ENCODE results near the gene IPO5. TPM values are rescaled to one million over a fixed set of nuclear protein-coding genes. Genes with fewer than 3 reads are reported as not detected.
"Not testable (repeated sequence)": the region's sequence is repeated elsewhere in the genome, so short reads cannot be mapped to it uniquely, and the experiment has no call there.

The IPO5 gene
- total RNA-seq, 1 donor from 2014 or later, result 152 TPM

DNA sequence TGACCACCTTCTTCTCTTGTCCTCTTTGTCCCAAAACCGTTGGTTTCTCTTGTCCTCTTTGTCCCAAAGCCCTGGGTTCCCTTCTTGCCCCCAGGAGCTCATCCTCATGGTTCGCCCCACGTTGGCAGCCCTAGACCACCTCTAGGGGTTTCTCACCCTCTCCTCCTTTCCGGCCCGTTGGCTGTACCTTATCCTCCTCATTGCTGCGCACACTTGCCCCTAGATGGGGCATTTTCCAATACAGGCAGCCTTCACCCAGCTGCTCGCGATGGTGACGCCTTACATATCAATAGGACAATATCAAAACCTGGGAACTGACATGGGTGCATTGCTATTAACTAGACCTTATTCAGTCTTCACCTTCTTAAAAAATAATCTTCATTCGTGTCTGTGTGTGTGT is 86.5 kb downstream of the IPO5 start:
- POLR2A ChIA-PET, result no interaction called here
- ATAC-seq (ENCODE audit: low read depth), result no peak

DNA sequence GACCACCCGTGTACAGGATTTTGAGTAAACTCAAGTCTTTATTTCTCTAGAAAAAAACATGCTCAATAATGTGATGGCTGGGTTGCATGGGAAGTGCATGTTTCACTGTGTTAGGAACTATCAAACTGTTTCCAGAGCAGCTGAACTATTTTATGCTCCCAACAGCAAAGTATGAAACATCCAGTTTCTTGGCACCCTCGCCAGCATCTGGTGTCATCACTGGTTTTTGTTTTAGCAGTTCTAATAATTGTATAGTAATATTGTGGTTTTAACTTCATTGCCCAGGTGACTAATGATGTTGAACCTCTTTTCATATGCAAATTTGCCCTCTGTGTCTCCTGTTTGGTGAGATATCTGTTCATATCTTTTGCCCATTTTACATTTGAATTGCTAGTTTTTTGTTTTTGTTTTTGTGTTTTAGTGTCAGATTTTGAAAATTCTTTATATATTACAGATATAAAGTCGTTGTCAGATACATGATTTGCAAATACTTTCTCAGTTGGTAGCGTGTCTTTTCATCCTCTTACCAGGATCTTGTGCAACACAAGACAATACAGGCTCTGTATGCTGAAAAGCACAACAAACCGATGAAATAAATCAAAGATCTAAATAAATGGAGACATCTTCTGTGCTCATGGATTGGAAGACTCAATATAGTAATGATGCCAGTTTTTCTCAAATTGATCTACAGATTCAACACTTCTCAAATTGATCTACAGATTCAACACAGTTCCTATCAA is 87.8 kb downstream of the IPO5 start:
- Mint-ChIP-seq H3K9me3 (no peaks in the 10 kb centered on the region), H3K4me1 (no peaks in the 10 kb centered on the region), H3K36me3 (ENCODE audit: low read depth) (no peaks in the 10 kb centered on the region), H3K27me3 (peaks cover 1% of the 10 kb centered on the region), H3K27ac (no peak overlapping the region), H3K4me3 (no peak overlapping the region)
- intact Hi-C loops (cut with micrococcal nuclease), result no loop called here
- DNase-seq (no peak), ATAC-seq (ENCODE audit: low read depth) (no peak)
- CTCF ChIA-PET, result no interaction called here
- POLR2A ChIA-PET, result no interaction called here
- TF ChIP-seq, protein P1, sequence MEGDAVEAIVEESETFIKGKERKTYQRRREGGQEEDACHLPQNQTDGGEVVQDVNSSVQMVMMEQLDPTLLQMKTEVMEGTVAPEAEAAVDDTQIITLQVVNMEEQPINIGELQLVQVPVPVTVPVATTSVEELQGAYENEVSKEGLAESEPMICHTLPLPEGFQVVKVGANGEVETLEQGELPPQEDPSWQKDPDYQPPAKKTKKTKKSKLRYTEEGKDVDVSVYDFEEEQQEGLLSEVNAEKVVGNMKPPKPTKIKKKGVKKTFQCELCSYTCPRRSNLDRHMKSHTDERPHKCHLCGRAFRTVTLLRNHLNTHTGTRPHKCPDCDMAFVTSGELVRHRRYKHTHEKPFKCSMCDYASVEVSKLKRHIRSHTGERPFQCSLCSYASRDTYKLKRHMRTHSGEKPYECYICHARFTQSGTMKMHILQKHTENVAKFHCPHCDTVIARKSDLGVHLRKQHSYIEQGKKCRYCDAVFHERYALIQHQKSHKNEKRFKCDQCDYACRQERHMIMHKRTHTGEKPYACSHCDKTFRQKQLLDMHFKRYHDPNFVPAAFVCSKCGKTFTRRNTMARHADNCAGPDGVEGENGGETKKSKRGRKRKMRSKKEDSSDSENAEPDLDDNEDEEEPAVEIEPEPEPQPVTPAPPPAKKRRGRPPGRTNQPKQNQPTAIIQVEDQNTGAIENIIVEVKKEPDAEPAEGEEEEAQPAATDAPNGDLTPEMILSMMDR (IDR thresholded peaks at IDR 0.05), result no peak

More for the DNA sequence above, 86.5 kb downstream of the IPO5 start:
- intact Hi-C loops (cut with micrococcal nuclease), result no loop called here
- Mint-ChIP-seq H3K27me3 (peaks cover 4% of the 10 kb centered on the region), H3K4me3 (no peak overlapping the region), H3K27ac (no peak overlapping the region), H3K4me1 (no peaks in the 10 kb centered on the region), H3K36me3 (ENCODE audit: low read depth) (no peaks in the 10 kb centered on the region), H3K9me3 (no peaks in the 10 kb centered on the region)
- CTCF ChIA-PET, result no interaction called here
- TF ChIP-seq, protein P1 (IDR thresholded peaks at IDR 0.05), result no peak
- no peak for DNase-seq

DNA sequence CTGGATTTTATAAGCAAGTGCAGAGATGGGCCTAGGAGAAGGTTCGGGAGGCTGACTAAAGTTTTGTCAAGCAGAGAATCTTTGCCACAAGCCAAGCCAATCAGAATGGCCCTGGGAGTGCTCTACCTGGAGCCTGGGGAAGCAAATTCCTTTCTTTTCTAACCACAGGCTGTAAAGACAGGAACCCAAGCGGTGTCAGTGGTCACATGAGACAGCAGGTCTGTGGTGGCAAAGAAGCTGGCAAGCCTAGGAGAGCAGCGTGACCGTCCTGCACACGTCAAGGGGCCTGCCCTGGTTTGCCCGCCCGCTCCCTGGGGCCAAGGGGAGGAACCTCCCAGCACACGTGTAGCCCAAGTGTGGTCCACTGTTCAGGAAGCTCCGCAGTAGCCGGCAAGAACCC is 90.8 kb downstream of the IPO5 start:
- no peaks in the 10 kb centered on the region for H3K4me1 Mint-ChIP-seq
- CTCF ChIA-PET, result no interaction called here
- peaks cover 3% of the 10 kb centered on the region for H3K27me3 Mint-ChIP-seq
- H3K4me3 Mint-ChIP-seq, result no peak overlapping the region
- no peaks in the 10 kb centered on the region for H3K9me3 Mint-ChIP-seq
- ATAC-seq (ENCODE audit: low read depth) (no peak), DNase-seq (no peak)
- TF ChIP-seq, protein P1 (IDR thresholded peaks at IDR 0.05), result no peak
- H3K36me3 Mint-ChIP-seq (ENCODE audit: low read depth), result no peaks in the 10 kb centered on the region
- intact Hi-C loops (cut with micrococcal nuclease), result no loop called here
- no peak overlapping the region for H3K27ac Mint-ChIP-seq
- POLR2A ChIA-PET, result no interaction called here

DNA sequence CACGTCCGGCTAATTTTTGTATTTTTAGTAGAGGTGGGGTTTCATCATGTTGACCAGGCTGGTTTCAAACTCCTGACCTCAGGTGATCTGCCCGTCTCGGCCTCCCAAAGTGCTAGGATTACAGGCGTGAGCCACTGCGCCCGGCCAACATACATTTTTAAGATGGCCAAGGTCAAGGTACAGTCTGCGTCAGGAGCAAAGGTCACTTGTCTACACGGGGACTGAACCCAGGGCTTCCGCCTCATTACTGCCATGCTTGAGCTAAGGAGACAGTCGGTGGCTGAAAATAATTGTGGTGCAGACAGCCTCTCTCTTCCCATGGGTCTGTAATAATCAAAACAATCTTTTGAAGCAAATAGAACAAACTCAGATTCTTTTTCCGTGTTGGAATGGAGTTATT is 94.3 kb downstream of the IPO5 start:
- H3K27ac Mint-ChIP-seq; POLR2A ChIA-PET; intact Hi-C loops (cut with micrococcal nuclease); H3K9me3 Mint-ChIP-seq; H3K4me3 Mint-ChIP-seq; H3K27me3 Mint-ChIP-seq; DNase-seq; CTCF ChIA-PET; H3K4me1 Mint-ChIP-seq; H3K36me3 Mint-ChIP-seq (ENCODE audit: low read depth); ATAC-seq (ENCODE audit: low read depth): not testable (repeated sequence)

DNA sequence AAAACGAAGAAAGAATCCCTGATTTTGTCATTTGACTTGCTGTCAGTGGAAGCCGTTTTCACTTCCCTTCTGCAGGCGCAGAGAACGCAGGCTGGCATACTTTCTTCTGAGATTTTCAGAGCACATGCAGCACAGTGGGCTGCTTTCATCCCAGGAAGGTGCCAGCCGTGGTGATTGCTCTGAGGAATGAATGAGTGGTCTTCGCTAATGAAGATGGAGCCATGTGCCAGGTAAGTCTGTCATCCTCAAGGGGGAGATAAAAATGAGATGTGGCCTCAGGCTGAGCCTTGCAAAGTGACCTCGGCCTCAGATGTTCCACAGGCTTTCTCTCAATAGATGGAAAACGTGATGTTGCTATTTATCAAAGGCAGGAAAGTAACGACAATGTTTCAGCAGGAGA is 94.8 kb downstream of the IPO5 start:
- Mint-ChIP-seq H3K36me3 (ENCODE audit: low read depth) (no peaks in the 10 kb centered on the region), H3K4me1 (no peaks in the 10 kb centered on the region), H3K27me3 (peaks cover 6% of the 10 kb centered on the region), H3K4me3 (no peak overlapping the region), H3K9me3 (peaks cover 4% of the 10 kb centered on the region), H3K27ac (no peak overlapping the region)
- TF ChIP-seq, protein P1 (IDR thresholded peaks at IDR 0.05), result no peak
- no peak for DNase-seq
- intact Hi-C loops (cut with micrococcal nuclease), result no loop called here
- ChIA-PET POLR2A (no interaction called here), CTCF (no interaction called here)
- no peak for ATAC-seq (ENCODE audit: low read depth)

DNA sequence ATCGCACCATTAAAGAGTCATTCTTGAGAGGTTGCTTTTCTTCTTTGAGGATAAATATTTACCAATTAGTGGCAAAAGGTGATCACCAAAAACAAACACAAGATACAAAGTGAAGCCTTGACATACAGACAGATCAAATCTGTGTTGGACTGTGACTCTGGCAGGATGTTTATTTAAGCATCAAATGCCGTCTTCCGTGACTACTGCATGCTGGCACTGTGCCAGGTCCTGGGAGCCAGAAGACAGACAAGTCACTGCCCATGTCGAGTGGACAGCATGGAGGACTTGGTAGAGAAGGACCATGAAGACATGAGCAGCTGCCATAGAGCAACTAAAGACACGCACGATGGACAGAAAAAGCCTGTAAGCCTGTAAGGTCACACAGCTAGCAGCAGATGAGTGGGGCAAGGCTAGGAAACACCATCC is 96.6 kb downstream of the IPO5 start:
- intact Hi-C loops (cut with micrococcal nuclease), result no loop called here
- POLR2A ChIA-PET, result no interaction called here
- Mint-ChIP-seq H3K36me3 (ENCODE audit: low read depth) (no peaks in the 10 kb centered on the region), H3K27ac (no peak overlapping the region), H3K27me3 (peaks cover 6% of the 10 kb centered on the region), H3K4me3 (no peak overlapping the region), H3K9me3 (peaks cover 9% of the 10 kb centered on the region), H3K4me1 (no peaks in the 10 kb centered on the region)
- ATAC-seq (ENCODE audit: low read depth), result no peak
- CTCF ChIA-PET, result no interaction called here
- no peak for DNase-seq
- TF ChIP-seq, protein P1 (IDR thresholded peaks at IDR 0.05), result no peak

Measured in activated B cell treated with CpG ODN at 0.5 μM for 24 hours (primary cell).